HPDE6-E6E7 (cell line): Measurements from ENCODE around the gene RPS6KA3.
"Not testable (repeated sequence)": the region's sequence is repeated elsewhere in the genome, so short reads cannot be mapped to it uniquely, and the experiment has no call there.

ENCODE experiments used
- DNase-seq: peaks from one replicate; pipeline ENCODE4 v3.0.0; 2011; ENCODE audit warnings: missing footprints; ENCODE audit errors: extremely low spot score

Gene RPS6KA3

DNA sequence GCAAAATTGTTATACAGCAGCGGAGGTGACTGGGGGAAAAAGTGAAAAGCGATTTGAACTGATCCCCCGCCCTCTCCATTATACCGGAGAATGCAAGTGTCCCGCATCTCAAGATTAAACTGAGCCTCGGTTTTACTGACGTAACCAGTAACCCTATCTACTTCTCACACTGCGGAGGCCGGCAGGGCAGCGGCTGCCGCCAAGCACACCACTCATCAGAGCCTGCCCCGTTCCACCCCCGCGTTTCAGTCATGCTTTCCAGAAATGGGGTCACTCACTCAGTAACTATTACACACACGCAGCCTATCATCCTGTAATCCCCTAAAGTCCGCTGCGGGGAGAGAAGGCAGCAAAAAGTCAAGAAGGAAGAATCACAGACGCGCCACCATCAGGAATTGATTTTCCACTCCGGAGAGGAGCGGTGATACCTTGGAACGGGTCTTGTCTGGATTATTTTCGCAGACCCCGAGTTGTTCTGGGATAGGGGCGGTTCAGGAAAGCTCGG, 1.4 kb downstream of the RPS6KA3 start:
- DNase-seq: no peak

- no peak for DNase-seq
Measured at GRCh38 chrX:20263474-20263873, 3.2 kb downstream of the RPS6KA3 start.

DNA sequence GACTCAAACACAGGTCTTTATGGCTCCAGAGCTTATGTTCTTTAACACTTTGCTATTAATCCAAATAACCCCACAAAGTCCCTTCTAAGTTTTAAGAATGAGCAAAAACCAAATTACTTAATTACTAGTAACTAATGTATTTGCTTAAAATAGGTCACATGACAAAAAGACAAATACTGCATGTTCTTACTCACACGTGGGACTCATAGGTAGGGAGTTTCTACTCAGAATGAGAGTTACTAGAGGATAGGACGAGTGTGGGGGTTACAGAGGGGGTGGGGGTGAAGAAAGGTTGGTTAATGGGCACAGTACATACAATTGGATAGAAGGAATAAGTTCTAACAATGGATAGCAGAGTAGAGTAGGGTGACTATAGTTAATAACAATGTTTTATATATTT, 5.8 kb downstream of the RPS6KA3 start:
- no peak for DNase-seq

DNA sequence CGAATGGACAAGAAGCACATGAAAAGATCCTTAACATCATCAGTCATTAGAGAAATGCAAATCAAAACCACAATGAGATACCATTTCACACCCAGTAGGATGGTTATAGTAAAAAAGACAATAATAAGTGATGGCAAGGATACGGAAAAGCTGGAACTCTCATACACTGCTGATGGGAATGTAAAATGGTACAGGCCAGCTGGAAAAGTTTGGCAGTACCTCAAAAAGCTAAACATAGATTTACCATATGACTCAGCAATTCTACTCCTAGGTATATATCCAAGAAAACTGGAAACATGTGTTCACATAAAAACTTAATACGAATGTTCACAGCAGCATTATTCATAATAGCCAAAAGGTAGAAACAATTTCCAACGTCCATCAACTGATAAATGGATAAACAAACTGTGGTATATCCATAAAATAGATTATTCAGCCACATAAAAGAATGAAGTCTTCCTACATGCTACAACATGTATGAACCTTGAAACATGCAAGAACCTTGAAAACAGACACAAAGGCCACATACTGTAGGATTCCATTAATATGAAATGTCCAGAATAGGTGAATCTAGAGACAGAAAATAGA, 11.9 kb downstream of the RPS6KA3 start:
- DNase-seq: no peak

GRCh38 chrX:20253232-20253543, 13.5 kb downstream of the RPS6KA3 start:
- no peak for DNase-seq

GRCh38 chrX:20252381-20253231, 14.1 kb downstream of the RPS6KA3 start:
- no peak for DNase-seq

DNA sequence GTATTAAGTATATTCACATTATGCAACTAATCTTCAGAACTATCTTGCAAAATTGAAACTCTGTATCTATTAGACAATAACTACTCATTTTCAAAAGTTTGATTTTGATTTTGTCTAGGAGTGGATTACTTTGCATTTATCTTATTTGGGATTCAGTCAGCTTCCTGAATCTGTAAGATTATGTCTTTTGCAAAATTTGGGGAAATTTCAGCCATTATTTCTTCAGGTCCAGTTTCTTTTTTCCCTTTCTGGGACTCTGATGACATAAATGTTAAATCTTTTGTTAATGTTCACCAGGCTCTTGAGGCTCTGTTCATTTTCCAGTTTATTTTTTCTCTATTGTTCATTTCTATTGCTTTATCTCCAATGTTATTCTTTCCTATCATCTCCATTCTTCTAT, 15.0 kb downstream of the RPS6KA3 start:
- DNase-seq: no peak

DNA sequence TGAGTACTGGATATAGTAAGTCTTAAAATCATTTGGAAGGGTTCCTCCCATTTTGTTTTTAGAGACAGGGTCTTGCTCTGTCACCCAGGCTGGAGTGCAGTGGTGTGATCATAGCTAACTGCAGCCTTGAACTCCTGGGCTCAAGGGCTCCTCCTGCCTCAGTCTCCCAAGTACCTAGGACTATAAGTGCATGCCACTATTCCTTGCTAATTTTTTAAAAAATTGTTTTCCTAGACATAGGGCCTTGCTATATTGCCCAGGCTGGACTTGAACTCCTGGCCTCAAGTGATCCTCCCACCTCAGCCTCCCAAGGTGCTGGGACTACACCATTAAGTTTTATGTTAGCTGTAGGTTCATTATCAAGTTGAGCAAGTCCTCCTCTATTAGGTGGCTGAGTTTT, 16.6 kb downstream of the RPS6KA3 start:
- DNase-seq: not testable (repeated sequence)

DNA sequence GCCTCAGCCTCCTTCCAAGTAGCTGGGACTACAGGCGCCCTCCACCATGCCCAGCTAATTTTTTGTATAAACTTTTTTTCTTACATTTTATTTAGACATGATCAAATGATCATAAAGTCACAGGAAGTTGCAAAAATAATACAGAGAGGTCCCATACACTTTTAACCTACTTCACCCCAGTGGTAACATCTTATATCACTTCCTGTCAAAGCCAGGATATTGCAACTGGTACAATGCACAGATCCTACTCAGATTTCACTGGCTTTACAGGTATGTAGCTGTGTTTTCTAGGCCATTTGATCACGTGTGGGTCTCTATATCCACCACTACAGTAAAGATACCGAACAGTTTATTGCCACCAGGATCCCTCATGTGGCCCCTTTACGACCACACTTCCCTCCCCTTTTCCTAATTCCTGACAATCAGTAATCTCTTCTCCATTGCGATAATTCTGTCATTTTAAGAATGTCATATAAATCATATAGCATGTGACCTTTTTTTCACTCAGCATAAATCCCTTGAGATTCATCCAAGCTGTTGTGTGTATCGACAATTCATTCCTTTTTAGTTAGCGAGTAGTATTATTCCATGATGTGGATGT, 18.0 kb downstream of the RPS6KA3 start:
- DNase-seq: no peak

DNA sequence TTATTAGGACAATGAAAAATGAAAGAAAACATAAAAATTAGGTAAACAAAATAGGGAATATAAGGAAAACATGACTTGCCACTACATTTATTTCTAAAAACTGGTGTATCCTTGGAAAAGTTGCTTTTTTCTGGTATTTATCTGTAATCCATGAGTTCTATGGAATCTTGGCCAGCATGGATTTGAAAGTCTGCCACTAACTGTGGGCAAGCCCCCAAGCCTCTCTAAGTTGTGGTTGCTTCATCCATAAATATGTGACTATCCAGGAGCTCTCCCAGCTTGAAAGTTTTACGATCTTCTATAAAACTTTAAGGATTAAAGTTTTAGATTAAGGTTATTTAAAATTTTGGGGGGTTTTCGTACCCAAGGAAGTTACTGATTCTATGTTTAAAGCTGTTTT, 21.8 kb downstream of the RPS6KA3 start:
- no peak for DNase-seq

DNA sequence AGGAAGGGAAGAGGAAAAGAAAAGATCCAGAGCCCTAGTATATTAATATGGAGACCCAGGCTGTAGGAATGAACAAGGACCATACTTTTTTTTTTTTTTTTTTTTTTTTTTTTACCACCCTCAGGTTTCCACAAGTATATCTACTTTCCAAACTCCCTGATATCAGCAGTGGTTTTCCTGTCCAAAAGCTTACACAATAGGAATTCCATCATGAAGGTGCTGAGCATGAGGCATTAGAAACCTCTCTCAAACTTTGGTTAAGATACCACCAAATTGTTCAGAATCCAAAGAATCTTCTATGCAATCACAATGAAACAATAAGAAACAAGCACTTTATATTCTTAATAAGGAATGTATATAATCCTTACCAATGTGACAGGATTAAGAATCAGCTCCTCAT, 26.5 kb downstream of the RPS6KA3 start:
- DNase-seq: no peak

DNA sequence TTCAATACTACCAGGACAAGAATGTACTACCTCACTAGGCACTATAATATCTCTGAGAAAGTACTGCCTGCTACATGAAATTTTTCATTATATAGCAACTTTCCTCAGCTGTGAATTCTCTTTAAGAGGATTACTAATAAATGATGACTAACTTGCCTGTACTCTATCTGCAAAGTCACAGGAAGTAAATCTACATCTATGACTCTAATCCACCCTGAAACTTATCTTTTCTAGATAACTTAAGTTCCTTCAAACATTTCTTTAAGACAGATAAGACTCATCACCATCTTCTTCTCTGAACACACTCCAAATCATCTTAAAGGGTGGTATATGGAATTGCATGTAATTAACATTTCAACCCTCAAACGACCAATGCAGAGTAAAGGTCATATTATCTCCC, 28.8 kb downstream of the RPS6KA3 start:
- DNase-seq: no peak

GRCh38 chrX:20235755-20236154, 31.0 kb downstream of the RPS6KA3 start:
- no peak for DNase-seq

DNA sequence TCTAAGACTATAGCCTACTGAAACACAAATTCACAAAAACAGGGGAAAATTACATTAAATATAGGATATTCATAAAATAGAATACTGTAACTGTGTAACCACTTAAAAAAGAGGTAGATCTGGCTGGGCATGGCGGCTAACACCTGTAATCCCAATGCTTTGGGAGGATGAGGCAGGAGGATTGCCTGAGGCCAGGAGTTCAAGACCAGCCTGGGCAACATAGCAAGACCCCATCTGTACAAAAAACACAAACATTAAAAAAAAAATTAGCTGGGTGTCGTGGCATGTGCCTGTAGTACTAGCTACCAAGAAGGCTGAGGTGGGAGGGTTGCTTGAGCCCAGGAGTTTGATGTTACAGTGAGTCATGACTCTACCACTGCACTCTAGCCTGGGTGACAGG, 33.4 kb downstream of the RPS6KA3 start:
- no peak for DNase-seq

DNA sequence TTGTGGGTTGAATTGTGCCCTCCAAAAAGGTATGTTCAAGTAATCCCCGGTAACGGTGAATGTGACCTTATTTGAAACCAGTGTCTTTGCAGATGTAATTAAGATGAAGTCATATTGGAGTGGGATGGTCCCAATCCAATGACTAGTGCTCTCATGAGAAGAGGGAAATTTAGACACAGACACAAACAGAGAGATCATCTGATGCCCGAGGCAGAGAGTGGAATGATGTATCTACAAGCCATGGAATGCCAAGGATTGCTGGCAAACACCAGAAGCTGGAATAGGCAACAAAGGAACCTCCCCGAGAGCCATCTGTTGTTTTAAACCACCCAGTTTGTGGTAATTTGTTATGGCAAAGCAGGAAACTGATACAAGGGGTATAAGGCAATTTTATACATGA, 35.1 kb downstream of the RPS6KA3 start:
- DNase-seq: no peak

DNA sequence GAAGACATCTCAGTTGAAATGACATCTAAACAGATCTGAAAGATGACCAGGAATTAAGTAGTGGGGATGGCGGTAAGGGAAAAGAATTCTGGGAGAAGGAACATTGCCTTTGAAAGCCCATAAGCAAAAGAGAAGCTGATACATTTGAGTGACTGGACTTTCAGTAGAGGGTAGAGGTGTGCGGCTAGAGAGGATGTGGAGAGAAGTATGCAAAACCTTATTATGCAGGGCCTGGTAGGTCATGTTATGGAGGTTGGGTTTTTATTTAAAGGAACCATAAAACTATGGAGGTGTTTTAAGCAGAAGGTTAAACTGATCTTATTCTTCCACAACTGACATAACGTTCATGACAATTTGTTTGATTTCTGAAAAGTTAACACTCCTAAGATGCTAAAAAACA, 36.3 kb downstream of the RPS6KA3 start:
- DNase-seq: no peak

GRCh38 chrX:20229155-20229554, 37.6 kb downstream of the RPS6KA3 start:
- no peak for DNase-seq

DNA sequence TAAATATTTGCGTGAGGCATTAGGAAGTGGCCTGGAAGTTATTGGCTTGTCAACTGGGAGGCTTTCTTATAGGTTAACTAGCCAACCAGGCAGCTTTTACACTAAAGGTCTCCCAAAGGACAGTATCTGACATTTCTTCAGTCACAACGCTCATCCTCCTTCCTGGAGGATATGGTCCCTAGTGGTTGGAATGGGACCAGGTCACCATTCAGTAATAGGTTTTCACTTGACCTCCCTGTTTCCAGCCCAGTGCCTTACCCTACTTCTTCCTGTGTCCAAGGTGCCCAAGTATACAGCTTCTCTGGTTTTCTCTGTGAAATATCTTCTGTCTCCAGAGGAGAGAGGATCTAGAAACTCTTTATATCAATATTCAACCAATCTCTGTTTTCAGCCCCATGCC, 38.5 kb downstream of the RPS6KA3 start:
- no peak for DNase-seq

DNA sequence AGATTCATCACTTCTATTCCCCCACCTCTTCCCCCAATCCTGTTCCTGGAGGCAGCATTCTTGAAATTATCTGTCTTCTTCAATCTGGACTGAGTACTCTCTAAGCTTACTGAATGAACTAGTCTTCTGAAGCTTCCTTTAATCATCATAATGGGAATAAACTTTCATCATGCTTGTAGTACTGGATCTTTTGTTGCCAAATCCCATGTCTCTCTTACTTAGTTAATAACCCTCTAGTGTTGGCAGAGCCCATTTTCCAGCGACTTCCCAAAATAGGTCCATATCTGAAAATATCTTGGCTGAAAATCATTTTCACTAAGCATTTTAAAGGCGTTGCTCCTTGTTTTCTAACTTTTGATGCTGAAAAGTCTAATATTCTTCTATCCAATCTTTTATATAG, 39.6 kb downstream of the RPS6KA3 start:
- DNase-seq: no peak

GRCh38 chrX:20225488-20225833, 41.2 kb downstream of the RPS6KA3 start:
- no peak for DNase-seq

DNA sequence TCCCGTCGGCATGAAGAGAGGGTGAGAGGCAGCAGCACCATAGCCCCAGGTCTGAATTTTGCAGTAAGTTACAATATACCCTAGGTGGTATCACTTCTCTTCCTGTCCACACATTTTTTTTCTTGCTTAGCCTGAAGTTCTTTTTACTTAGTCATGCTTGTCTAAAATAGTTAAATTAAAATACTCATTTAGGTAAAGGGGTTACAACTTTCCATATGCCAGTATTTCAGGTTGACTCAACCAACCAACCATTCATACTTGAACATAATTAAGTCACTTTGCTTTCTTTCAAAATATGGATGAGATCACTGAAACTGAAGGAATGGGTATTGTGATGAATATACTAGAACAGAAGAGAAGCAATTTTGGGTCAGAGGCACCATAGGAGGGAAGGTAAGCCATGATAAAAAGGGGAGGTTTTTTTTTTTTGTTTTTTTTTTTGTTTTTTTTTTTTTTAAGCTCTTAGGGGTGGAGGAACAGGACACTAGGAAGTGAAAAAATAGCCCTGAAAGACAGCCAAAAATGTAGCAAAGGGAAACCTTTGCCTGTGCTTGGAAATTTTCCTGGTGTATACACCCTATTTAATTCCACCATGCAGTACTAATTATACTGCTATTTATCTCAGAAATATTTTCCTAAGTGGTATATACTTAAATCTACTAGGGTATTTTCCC, 41.8 kb downstream of the RPS6KA3 start:
- DNase-seq: no peak

DNA sequence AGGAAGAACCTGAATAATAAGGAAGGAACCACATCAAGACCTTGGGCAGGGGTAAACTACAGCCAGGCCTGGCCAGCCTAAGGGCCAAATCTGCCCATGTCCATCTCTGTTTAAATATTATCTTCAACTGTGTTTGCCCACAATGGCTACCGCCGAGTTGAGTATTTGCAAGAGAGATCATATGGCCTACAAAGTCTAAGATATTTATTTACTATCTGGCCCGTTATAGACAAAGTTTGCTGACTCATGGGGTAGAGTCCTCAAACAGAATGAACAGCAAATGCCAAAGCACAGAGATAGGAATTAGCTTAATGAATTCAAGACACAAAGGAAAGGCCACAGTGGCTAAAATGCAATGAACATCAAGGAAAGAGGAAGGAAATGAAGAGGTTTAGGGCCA, 44.8 kb downstream of the RPS6KA3 start:
- no peak for DNase-seq
